Measurements from ENCODE around the gene LASP1.

The LASP1 gene

GRCh38 chr17:38857271-38857670 lies 12.6 kb upstream of the LASP1 start:
- TF ChIP-seq, protein P1, sequence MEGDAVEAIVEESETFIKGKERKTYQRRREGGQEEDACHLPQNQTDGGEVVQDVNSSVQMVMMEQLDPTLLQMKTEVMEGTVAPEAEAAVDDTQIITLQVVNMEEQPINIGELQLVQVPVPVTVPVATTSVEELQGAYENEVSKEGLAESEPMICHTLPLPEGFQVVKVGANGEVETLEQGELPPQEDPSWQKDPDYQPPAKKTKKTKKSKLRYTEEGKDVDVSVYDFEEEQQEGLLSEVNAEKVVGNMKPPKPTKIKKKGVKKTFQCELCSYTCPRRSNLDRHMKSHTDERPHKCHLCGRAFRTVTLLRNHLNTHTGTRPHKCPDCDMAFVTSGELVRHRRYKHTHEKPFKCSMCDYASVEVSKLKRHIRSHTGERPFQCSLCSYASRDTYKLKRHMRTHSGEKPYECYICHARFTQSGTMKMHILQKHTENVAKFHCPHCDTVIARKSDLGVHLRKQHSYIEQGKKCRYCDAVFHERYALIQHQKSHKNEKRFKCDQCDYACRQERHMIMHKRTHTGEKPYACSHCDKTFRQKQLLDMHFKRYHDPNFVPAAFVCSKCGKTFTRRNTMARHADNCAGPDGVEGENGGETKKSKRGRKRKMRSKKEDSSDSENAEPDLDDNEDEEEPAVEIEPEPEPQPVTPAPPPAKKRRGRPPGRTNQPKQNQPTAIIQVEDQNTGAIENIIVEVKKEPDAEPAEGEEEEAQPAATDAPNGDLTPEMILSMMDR (IDR thresholded peaks at IDR 0.05), result no peak
- peak overlapping the region; percentile 58 for H3K27ac ChIP-seq
- H3K36me3 ChIP-seq, result no peaks in the 10 kb centered on the region
- H3K9me3 ChIP-seq, result no peaks in the 10 kb centered on the region
- peaks cover 26% of the 10 kb centered on the region for H3K27me3 ChIP-seq
- peaks cover 25 to 26% of the 10 kb centered on the region in 2 experiments for H3K4me1 ChIP-seq (ENCODE audit: control insufficient read depth in 1 of 2, insufficient read depth in 1 of 2, low read depth in 1 of 2, low read length in 1 of 2)
- H3K4me3 ChIP-seq (ENCODE audit: low read depth in 1 of 2, low read length in 1 of 2), result no peak overlapping the region

DNA sequence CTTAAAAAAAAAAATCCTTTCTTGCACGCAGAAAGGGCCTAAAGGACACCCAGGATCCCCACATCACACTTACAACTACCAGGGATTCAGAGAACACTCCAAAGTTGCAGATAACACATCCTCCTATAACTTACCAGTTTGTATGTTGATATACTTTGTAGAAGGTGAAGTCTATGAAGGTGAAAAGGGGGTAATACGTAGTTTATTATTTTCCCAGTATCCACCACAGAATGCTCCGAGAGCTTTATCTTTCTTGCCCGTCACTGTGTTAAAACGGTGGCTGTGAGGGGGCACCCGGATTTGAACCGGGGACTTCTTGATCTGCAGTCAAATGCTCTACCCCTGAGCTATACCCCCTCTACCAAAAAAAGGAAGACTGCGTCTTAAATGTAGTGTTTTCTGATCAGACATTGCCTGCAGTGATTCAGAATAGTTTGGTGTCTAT lies 8.4 kb upstream of the LASP1 start:
- peaks cover 6 to 10% of the 10 kb centered on the region in 2 experiments for H3K4me1 ChIP-seq (ENCODE audit: control insufficient read depth in 1 of 2, insufficient read depth in 1 of 2, low read depth in 1 of 2, low read length in 1 of 2)
- TF ChIP-seq, protein P1 (IDR thresholded peaks at IDR 0.05), result no peak
- H3K9me3 ChIP-seq, result no peaks in the 10 kb centered on the region
- no peak overlapping the region for H3K27ac ChIP-seq
- peaks cover 31% of the 10 kb centered on the region for H3K27me3 ChIP-seq
- H3K36me3 ChIP-seq, result no peaks in the 10 kb centered on the region
- no peak overlapping the region for H3K4me3 ChIP-seq (ENCODE audit: low read depth in 1 of 2, low read length in 1 of 2)

DNA sequence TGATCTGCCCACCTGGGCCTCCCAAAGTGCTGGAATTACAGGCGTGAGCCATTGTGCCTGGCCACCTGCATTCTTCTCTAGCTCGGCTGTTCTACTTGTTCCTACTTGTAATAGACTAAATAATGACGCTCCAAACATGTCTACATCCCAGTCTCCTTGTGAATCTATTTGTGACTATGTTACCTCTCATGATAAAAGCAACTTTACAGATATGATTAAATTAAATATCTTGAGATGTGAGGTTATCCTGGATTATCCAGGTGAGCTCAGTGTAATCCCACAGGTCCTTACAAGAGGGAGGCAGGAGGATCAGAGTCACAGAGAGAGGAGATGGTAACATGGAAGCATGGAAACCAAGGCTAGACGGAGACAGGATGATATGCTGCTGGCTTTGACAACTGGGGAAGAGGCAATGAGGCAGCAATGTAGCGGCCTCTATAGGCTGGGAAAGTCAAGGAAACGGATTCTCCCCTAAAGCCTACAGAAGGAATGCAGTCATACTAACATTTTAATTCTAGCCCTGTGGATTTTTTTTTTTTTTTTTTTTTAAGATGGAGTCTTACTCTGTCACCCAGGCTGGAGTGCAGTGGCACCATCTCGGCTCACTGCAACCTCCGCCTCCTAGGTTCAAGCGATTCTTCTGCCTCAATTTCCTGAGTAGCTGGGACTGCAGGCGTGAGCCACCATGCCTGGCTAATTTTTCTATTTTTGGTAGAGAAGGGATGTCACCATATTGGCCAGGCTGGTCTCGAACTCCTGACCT lies 5.0 kb upstream of the LASP1 start:
- no peaks in the 10 kb centered on the region for H3K36me3 ChIP-seq
- H3K4me3 ChIP-seq (ENCODE audit: low read depth in 1 of 2, low read length in 1 of 2), result no peak overlapping the region
- H3K27me3 ChIP-seq, result peaks cover 18% of the 10 kb centered on the region
- H3K27ac ChIP-seq, result no peak overlapping the region
- no peaks in the 10 kb centered on the region for H3K9me3 ChIP-seq
- TF ChIP-seq, protein P1 (IDR thresholded peaks at IDR 0.05), result no peak
- peaks cover 21 to 22% of the 10 kb centered on the region in 2 experiments for H3K4me1 ChIP-seq (ENCODE audit: control insufficient read depth in 1 of 2, insufficient read depth in 1 of 2, low read depth in 1 of 2, low read length in 1 of 2)

DNA sequence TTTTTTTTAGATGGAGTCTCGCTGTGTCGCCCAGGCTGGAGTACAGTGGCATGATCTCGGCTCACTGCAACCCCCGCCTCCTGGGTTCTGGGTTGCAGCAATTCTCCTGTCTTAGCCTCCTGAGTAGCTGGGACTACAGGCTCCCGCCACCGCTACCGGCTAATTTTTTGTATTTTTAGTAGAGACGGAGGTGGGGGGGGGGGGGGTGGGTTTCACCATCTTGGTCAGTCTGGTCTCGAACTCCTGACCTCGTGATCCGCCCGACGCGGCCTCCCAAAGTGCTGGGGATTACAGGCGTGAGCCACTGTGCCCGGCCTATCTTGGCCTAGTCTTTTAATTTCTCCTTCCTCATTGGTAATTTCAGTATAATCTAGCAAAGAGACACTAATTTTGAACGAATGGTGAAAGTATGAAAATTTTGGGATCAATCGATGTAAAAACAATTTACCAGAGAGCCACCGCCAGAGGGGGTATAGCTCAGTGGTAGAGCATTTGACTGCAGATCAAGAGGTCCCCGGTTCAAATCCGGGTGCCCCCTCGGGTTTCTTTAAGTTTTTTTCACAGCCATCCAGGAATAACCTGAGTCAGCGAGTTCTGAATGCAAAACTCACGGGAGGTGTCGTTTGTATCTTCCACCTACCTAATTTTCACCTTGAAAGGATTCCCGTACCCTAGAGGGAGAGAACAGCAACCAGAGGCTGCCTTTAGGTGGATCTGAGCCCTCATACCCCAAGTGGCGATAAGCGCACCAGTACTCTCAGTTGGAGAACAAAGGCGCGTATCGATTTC lies 2.5 kb upstream of the LASP1 start:
- no peaks in the 10 kb centered on the region for H3K36me3 ChIP-seq
- H3K27ac ChIP-seq, result peak overlapping the region; percentile 99
- peak overlapping the region; percentile 80 to 99 for H3K4me3 ChIP-seq (ENCODE audit: low read depth in 1 of 2, low read length in 1 of 2)
- H3K9me3 ChIP-seq, result no peaks in the 10 kb centered on the region
- peaks cover 5% of the 10 kb centered on the region for H3K27me3 ChIP-seq
- H3K4me1 ChIP-seq (ENCODE audit: control insufficient read depth in 1 of 2, insufficient read depth in 1 of 2, low read depth in 1 of 2, low read length in 1 of 2), result peaks cover 34 to 35% of the 10 kb centered on the region in 2 experiments
- TF ChIP-seq, protein P1 (IDR thresholded peaks at IDR 0.05), result no peak

DNA sequence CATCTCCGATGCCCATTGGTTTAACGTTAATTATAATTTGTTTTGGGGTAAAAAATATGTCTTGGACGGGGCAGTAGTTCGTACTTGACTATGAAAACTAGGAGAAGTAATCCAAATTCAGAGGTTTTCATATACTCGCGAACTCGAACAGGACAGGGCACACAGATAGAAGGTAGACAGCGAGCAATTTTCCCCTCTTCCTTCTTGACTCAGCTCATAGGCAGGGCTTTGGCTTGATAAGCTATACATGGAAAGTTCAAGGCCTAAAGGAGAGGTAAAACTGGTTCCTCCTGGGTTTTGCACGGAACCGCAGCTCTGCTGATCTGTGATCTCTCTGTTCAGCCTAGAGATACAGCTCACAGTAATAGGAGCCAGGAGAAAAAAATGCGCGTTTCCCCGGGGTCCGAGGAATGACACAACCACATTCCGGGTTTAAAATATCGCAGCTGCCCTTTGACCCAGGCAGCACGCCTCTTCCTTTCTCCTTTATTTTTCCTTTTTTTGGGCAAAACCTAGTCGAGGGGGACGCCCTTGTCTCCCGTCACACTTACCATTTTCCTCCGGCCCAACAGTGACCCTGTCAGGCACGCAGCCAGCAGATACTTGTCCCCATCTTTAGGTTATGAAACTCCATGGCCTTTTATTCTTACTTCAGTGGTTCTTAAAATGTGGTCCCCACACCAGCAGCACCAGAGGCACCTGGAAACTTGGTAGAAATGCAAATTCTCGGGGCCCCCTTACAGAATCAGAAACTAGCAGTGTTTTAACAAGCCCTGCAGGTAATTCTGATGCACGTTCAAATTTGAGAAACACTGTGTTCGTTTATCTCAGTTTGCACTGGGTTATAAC lies 1.7 kb upstream of the LASP1 start:
- Histone ChIP-seq H3K4me1 (ENCODE audit: control insufficient read depth in 1 of 2, insufficient read depth in 1 of 2, low read depth in 1 of 2, low read length in 1 of 2) (peaks cover 42 to 43% of the 10 kb centered on the region in 2 experiments), H3K27me3 (peaks cover 5% of the 10 kb centered on the region), H3K9me3 (no peaks in the 10 kb centered on the region), H3K27ac (peak overlapping the region; percentile 99), H3K4me3 (ENCODE audit: low read depth in 1 of 2, low read length in 1 of 2) (peak overlapping the region; percentile 80 to 99), H3K36me3 (peaks cover 2% of the 10 kb centered on the region)
- TF ChIP-seq, protein P1 (IDR thresholded peaks at IDR 0.05), result no peak

All from neutrophil (primary cell).